Peyer's patch (tissue), 4 donors: ENCODE data around the gene CHTF18. TPM values are rescaled to one million over a fixed set of nuclear protein-coding genes. Genes with fewer than 3 reads are reported as not detected.
A peak's percentile ranks its signal among the peaks of the same experiment; 100 is the strongest.

ENCODE experiments used
- DNase-seq, 3 donors: peaks; one replicate each; pipeline ENCODE4 v3.0.0-alpha.2; 2017 to 2019
- H3K27ac ChIP-seq, 4 donors: fragments of 200-600 bp; sonication (generic); one replicate each; pipeline ENCODE4 v1.5.1; 2016 to 2019
- H3K27me3 ChIP-seq, 2 donors: fragments of 200-600 bp; sonication (generic); one replicate each; pipeline ENCODE4 v1.5.1; 2019
- H3K36me3 ChIP-seq, 3 donors: fragments of 200-600 bp; sonication (generic); one replicate each; pipeline ENCODE4 v1.5.1; 2016 to 2019
- H3K4me1 ChIP-seq, 4 donors: fragments of 200-600 bp; sonication (generic); one replicate each; pipeline ENCODE4 v1.5.1; 2016 to 2019
- H3K4me3 ChIP-seq, 4 donors: fragments of 200-600 bp; sonication (generic); 1 replicate in 3 of 4; 2 replicates in 1 of 4; pipeline ENCODE4 v1.5.1; 2016 to 2019; ENCODE audit warnings: mild to moderate bottlenecking in 1 of 4
- H3K9me3 ChIP-seq, 4 donors: fragments of 200-600 bp; sonication (generic); one replicate each; pipeline ENCODE4 v1.5.1; 2016 to 2019; ENCODE audit warnings: mild to moderate bottlenecking in 1 of 4
- CTCF ChIP-seq, 6 experiments: fragments of 450-650 bp in 4 of 6; fragments of 200-600 bp in 2 of 6; sonication (generic) in 1 of 6; IDR thresholded peaks; one replicate each; pipeline ENCODE4 v1.5.1; 2017 to 2019; ENCODE audit warnings: antibody characterized with exemption in 6 of 6, mild to moderate bottlenecking in 3 of 6, moderate library complexity in 1 of 6
- POLR2A ChIP-seq, 2 donors: fragments of 450-650 bp; IDR thresholded peaks; one replicate each; pipeline ENCODE4 v1.5.1; 2017; ENCODE audit warnings: antibody characterized with exemption in 2 of 2, mild to moderate bottlenecking in 2 of 2, moderate library complexity in 2 of 2
- total RNA-seq, 4 donors: library from RNA; depleted of rRNA; stranded (reverse); fragments of >200 nt; gene quantifications; one replicate each; pipeline ENCODE4 v1.1.0, GENCODE V29; 2016

The CHTF18 gene
- total RNA-seq, 4 donors from 2014 or later, result 12.1 to 91.6 (median 19.0) TPM

GRCh38 chr16:807347-808084 is 19.1 kb downstream of the CHTF18 start:
- H3K27ac ChIP-seq, result peak overlapping the region; percentile 91 to 96 (median 94)
- H3K4me3 ChIP-seq, result peak overlapping the region; percentile 59 to 84 (median 82)
- no peaks in the 10 kb centered on the region for H3K36me3 ChIP-seq
- TF ChIP-seq POLR2A (IDR thresholded peaks at IDR 0.05) (peak; percentile 82), CTCF (IDR thresholded peaks at IDR 0.05) (no peak)
- no peaks in the 10 kb centered on the region for H3K27me3 ChIP-seq
- peaks cover 0 to 6% (median 0%) of the 10 kb centered on the region in 4 donors for H3K4me1 ChIP-seq
- DNase-seq, result peak; percentile 91 to 97 (median 94)
- H3K9me3 ChIP-seq, result no peaks in the 10 kb centered on the region

- no peak for DNase-seq
- peak overlapping the region; percentile 91 to 96 (median 94) for H3K27ac ChIP-seq
- peaks cover 0 to 6% (median 0%) of the 10 kb centered on the region in 4 donors for H3K4me1 ChIP-seq
- TF ChIP-seq CTCF (IDR thresholded peaks at IDR 0.05), result no peak
- no peaks in the 10 kb centered on the region for H3K36me3 ChIP-seq
- H3K27me3 ChIP-seq, result peaks cover 0 to 2% of the 10 kb centered on the region in 2 donors
- no peaks in the 10 kb centered on the region for H3K9me3 ChIP-seq
- H3K4me3 ChIP-seq, result peak overlapping the region; percentile 59 to 84 (median 82)
Measured at GRCh38 chr16:808085-808386, 19.6 kb downstream of the CHTF18 start.

- H3K27me3 ChIP-seq, result peaks cover 0 to 10% of the 10 kb centered on the region in 2 donors
- no peaks in the 10 kb centered on the region for H3K36me3 ChIP-seq
- TF ChIP-seq CTCF (IDR thresholded peaks at IDR 0.05) (peak; percentile 7 to 58 (median 50)), POLR2A (IDR thresholded peaks at IDR 0.05) (no peak)
- no peak overlapping the region for H3K27ac ChIP-seq
- H3K9me3 ChIP-seq, result no peaks in the 10 kb centered on the region
- H3K4me1 ChIP-seq, result peaks cover 0 to 9% (median 4%) of the 10 kb centered on the region in 4 donors
- DNase-seq, result peak in 2 of 3 donors; percentile 32 to 59
- peak overlapping the region in 1 of 4 donors; percentile 3 for H3K4me3 ChIP-seq
Measured at GRCh38 chr16:813204-813915, 24.9 kb downstream of the CHTF18 start.

GRCh38 chr16:813916-814412 is 25.5 kb downstream of the CHTF18 start:
- DNase-seq, result no peak
- H3K27me3 ChIP-seq, result peaks cover 0 to 10% of the 10 kb centered on the region in 2 donors
- no peak overlapping the region for H3K27ac ChIP-seq
- no peaks in the 10 kb centered on the region for H3K9me3 ChIP-seq
- TF ChIP-seq POLR2A (IDR thresholded peaks at IDR 0.05) (no peak), CTCF (IDR thresholded peaks at IDR 0.05) (no peak)
- H3K4me1 ChIP-seq, result peaks cover 0 to 9% (median 3%) of the 10 kb centered on the region in 4 donors
- H3K36me3 ChIP-seq, result no peaks in the 10 kb centered on the region
- no peak overlapping the region for H3K4me3 ChIP-seq

GRCh38 chr16:814974-815373 is 26.6 kb downstream of the CHTF18 start:
- peaks cover 0 to 9% (median 3%) of the 10 kb centered on the region in 4 donors for H3K4me1 ChIP-seq
- H3K36me3 ChIP-seq, result no peaks in the 10 kb centered on the region
- no peak for DNase-seq
- no peaks in the 10 kb centered on the region for H3K9me3 ChIP-seq
- H3K27ac ChIP-seq, result no peak overlapping the region
- H3K4me3 ChIP-seq, result no peak overlapping the region
- H3K27me3 ChIP-seq, result peaks cover 0 to 10% of the 10 kb centered on the region in 2 donors
- TF ChIP-seq CTCF (IDR thresholded peaks at IDR 0.05), result no peak
- no peak for TF ChIP-seq POLR2A (IDR thresholded peaks at IDR 0.05)
